Endothelial cell of coronary artery (primary cell): Measurements from ENCODE around the gene PAX4. TPM values are rescaled to one million over a fixed set of nuclear protein-coding genes. Genes with fewer than 3 reads are reported as not detected.

Source experiments
- total RNA-seq: library from RNA; depleted of rRNA; stranded (reverse); fragments of >200 nt; gene quantifications from 2 replicates; pipeline ENCODE4 v1.2.3, GENCODE V29; 2014

The PAX4 gene
- total RNA-seq, result not detected in 2 replicates

GRCh38 chr7:127618042-127618441 lies at the start of gene PAX4:
Gene PAX4, minus strand, starts transcription at chr7:127618142. Its CDS starts 2,214 bp downstream, at chr7:127615928.

GRCh38 chr7:127651556-127652332 lies 33.8 kb upstream of the PAX4 start, which contains the start of gene SND1:
Gene SND1, plus strand, starts transcription at chr7:127652194. Its CDS starts 180 bp downstream, at chr7:127652374.

GRCh38 chr7:127588019-127588696 lies 29.8 kb downstream of the PAX4 start, which contains the start of gene ARF5:
Gene ARF5, plus strand, starts transcription at chr7:127588411. Its CDS starts 88 bp downstream, at chr7:127588499.

GRCh38 chr7:127585044-127585953 lies 32.6 kb downstream of the PAX4 start, which contains the start of gene GCC1:
Gene GCC1, minus strand, starts transcription at chr7:127585596. Its CDS starts 414 bp downstream, at chr7:127585182.

Other genes with a start within 250 kb of the PAX4 start
- gene ZNF800, start 225.4 kb downstream of the PAX4 start, total RNA-seq, result 8.5 and 13.1 TPM in 2 replicates
- gene GCC1, start 32.5 kb downstream of the PAX4 start, total RNA-seq, result 19.4 and 25.1 TPM in 2 replicates
- 131 and 142 TPM in 2 replicates for gene ARF5, start 29.7 kb downstream of the PAX4 start, total RNA-seq
- gene FSCN3, start 24.4 kb downstream of the PAX4 start, total RNA-seq, result 0.45 and 0.47 TPM in 2 replicates
- gene SND1, start 34.1 kb upstream of the PAX4 start, total RNA-seq, result 212 and 229 TPM in 2 replicates